Testis (tissue), 2 donors: ENCODE results near the gene TNFAIP8L2.

ENCODE experiments used
- CTCF ChIP-seq, 3 experiments: fragments of 450-650 bp in 2 of 3; fragments of 200-600 bp in 1 of 3; sonication (generic) in 1 of 3; IDR thresholded peaks; one replicate each; pipeline ENCODE4 v1.5.1; 2016 to 2019; ENCODE audit warnings: antibody characterized with exemption in 3 of 3, mild to moderate bottlenecking in 2 of 3, moderate library complexity in 1 of 3
- POLR2A ChIP-seq: fragments of 450-650 bp; IDR thresholded peaks from one replicate; pipeline ENCODE4 v1.6.1; 2017; ENCODE audit warnings: antibody characterized with exemption, mild to moderate bottlenecking, moderate library complexity

- TF ChIP-seq CTCF (IDR thresholded peaks at IDR 0.05): no peak
- TF ChIP-seq POLR2A: no peak
Observed at GRCh38 chr1:151128800-151129199, 27.6 kb upstream of the TNFAIP8L2 start.
